KOPT-K1 (cell line): Measurements from ENCODE around the gene GULP1.
"Not testable (repeated sequence)": the region's sequence is repeated elsewhere in the genome, so short reads cannot be mapped to it uniquely, and the experiment has no call there.

Experiments used
- H3K27ac ChIP-seq: fragments of 200-600 bp; sonication (generic); 2 replicates; pipeline ENCODE4 v1.5.1; 2016; ENCODE audit warnings: antibody characterized with exemption, mild to moderate bottlenecking, low read depth, low read length; ENCODE audit not compliant: poor library complexity, severe bottlenecking
- H3K36me3 ChIP-seq: fragments of 200-600 bp; sonication (generic); 2 replicates; pipeline ENCODE4 v1.5.1; 2017; ENCODE audit warnings: antibody characterized with exemption, mild to moderate bottlenecking, low read length, moderate library complexity; ENCODE audit not compliant: insufficient read depth
- H3K9me3 ChIP-seq: fragments of 200-600 bp; sonication (generic); 2 replicates; pipeline ENCODE4 v1.5.1; 2017; ENCODE audit warnings: antibody characterized with exemption, low read length, mild to moderate bottlenecking; ENCODE audit not compliant: insufficient read depth, poor library complexity, severe bottlenecking

The GULP1 gene

DNA sequence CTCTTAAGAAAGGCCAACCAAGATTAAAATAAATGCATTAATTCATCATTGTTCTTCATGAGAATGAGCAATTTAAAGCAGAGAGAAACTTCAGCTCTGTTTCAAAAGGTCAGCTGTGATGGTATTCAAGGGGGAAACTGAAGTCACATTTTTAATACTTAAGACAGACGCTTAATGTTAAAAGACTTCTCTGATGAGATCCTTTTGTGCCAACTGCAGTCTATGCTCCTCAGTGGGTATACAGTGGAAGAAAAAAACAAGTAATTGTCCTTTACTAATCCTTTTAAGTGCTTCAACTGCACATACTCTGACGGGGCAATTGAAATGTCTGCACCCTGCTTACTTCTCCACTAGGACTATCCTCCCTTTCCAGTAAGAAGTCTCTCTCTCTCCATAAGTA, 309.7 kb downstream of the GULP1 start:
- H3K27ac ChIP-seq, result no peak overlapping the region
- H3K9me3 ChIP-seq, result no peaks in the 10 kb centered on the region
- H3K36me3 ChIP-seq, result no peaks in the 10 kb centered on the region

DNA sequence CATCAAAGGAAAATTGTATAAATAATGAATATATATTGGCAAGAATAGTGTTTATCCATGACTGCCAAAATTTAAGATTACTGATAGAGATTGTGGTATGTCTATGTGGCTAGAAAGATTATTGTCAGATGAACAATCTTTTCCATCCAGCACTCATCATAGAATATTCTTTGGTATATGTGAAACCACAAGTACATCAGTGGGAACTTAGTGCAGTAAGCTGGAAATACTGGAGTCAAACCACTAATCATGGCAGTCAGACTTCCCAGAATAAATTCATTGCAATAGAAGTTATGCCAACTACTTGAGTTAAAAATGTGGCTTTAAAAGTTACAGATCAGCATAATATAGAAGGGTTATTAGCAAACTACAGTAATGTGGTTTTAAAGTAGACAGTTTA, 310.3 kb downstream of the GULP1 start:
- Histone ChIP-seq H3K36me3 (no peaks in the 10 kb centered on the region), H3K27ac (no peak overlapping the region), H3K9me3 (no peaks in the 10 kb centered on the region)

DNA sequence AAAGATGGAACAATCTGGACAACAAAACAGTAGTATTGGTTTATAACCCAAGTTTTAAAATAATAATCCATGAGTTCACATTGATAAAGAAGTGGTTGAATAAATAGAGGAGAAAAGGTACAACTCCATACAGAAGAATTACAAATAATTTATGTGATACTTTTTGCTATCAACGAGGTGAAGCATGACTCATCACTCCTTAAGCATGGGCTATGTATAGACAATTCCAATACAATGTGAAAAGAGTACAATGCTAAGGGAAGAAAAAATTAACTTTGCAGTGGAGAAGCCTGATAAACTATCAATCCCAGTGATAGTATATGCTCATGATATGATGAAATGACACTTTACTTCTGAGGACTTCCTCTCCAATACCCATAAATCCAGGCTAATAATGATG, 312.9 kb downstream of the GULP1 start:
- H3K27ac ChIP-seq, result no peak overlapping the region
- H3K36me3 ChIP-seq, result no peaks in the 10 kb centered on the region
- H3K9me3 ChIP-seq, result no peaks in the 10 kb centered on the region

DNA sequence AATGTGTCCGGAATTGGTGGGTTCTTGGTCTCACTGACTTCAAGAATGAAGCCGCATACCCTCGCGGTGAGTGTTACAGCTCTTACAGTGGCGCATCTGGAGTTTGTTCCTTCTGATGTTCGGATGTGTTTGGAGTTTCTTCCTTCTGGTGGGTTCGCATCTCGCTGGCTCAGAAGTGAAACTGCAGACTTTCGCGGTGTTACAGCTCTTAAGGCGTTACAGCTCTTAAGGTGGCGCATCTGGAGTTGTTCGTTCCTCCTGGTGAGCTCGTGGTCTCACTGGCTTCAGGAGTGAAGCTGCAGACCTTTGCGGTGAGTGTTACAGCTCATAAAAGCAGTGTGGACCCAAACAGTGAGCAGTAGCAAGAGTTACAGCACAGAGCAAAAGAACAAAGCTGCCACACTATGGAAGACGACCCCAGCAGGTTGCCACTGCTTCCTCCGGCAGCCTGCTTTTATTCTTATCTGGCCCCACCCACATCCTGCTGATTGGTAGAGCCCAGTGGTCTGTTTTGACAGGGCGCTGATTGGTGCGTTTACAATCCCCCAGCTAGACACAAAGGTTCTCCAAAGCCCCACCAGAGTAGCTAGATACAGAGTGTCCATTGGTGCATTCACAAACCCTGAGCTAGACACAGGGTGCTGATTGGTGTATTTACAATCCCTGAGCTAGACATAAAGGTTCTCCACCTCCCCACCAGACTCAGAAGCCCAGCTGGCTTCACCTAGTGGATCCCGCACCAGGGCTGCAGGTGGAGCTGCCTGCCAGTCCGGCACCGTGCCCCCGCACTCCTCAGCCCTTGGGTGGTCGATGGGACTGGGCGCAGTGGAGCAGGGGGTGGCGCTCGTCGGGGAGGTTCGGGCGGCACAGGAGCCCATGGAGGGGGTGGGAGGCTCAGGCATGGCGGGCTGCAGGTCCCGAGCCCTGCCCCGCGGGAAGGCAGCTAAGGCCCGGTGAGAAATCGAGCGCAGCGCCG, 314.2 kb downstream of the GULP1 start:
- H3K27ac ChIP-seq, H3K36me3 ChIP-seq, H3K9me3 ChIP-seq: not testable (repeated sequence)

DNA sequence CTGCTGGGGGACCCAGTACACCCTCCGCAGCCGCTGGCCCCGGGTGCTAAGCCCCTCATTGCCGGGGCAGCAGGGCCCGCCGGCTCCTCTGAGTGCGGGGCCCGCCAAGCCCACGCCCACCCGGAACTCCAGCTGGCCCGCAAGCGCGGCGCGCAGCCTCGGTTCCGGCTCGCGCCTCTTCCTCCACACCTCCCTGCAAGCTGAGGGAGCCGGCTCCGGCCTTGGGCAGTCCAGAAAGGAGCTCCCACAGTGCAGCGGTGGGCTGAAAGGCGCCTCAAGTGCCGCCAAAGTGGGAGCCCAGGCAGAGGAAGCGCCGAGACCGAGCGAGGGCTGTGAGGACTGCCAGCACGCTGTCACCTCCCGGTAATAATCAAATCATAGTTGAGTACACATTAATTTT, 314.9 kb downstream of the GULP1 start:
- not testable (repeated sequence) for H3K27ac ChIP-seq, H3K9me3 ChIP-seq, H3K36me3 ChIP-seq

DNA sequence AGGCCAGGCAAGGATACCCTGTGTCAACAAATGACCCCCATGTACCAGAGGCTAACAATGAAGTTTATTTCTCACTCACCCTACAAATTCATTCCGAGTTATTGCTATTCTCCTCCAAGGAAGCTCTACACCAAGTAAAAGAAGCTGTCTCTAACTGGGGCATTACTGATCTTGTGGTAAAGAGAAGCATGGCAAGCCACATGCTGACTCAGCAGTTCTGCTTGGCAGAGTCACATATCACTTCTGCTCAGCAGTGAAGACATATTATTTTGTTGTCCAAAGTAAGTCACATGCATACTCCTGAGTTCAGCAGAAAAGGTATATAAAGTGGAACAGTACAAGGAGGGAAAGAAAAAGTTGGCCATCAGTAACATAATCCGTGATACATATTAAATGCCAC, 315.8 kb downstream of the GULP1 start:
- Histone ChIP-seq H3K27ac (no peak overlapping the region), H3K36me3 (no peaks in the 10 kb centered on the region)

DNA sequence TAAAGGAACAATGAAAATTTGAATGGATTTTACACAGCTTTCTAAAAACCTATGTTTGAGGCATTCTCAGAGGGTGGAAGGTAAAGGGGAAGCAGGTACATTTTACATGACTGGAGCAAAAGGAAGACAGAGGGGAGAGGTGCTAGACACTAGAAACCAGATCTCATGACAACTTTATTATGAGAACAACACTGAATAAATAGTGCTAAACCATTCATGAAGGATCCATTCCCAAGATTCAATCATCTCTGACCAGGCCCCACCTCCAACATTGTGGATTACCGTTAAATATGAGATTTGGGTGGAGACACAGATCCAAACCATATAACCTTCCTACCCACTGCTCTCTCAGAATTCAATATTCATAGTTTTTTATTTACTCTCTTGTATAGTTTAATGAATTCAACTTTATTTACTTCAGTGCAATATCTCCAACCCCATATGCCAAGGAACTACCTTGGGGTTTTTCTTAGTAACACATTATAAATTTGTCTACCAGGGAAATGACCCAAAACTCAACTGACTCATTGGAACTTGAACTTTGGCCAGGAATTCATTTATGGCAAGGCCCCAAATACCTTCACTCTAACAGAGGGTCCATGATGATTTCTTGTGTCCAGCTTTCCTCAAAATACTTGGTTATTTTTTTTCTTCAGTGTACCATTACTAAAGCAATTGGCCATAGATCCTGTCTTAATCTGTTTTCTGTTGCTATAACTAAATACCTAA, 317.8 kb downstream of the GULP1 start:
- Histone ChIP-seq H3K36me3 (no peaks in the 10 kb centered on the region), H3K27ac (no peak overlapping the region), H3K9me3 (no peaks in the 10 kb centered on the region)

More for the DNA sequence above, 315.8 kb downstream of the GULP1 start:
- H3K9me3 ChIP-seq, result no peaks in the 10 kb centered on the region

DNA sequence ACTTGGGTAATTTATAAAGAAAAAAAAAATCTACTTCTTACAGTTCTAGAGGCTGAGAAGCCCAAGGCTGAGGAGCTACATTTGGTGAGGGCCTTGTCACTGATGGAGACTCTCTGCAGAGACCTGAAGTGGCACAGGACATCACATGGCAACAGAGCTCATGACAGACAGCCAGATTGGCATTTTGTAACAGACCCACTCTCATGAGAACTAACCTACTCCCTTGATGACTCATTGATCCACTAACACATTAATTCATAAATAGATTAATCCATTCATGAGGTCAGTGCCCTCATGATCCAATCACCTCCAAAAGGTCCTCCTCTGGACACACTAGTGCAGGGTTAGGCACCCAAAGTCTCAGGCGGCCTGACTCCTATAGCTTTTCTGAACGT, 318.4 kb downstream of the GULP1 start:
- Histone ChIP-seq H3K27ac (no peak overlapping the region), H3K36me3 (no peaks in the 10 kb centered on the region)

DNA sequence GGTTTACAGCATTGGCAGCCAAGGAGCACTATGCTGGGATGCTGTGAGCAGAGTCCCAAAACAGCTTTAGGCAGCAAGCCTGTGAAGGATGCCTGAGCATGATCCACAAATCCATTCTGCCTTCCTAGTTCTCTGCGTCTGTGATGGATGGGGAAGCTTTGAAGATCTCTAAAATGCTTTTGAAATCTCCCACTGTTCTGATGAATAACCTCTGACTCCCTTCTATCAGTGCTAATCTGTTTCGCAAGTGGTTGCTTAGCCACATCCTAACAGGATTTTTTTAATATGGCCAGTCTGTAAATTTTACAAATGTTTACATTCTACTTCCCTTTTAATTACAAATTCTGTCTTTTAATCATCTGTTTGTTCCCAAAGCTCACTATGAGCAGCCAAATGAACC, 319.2 kb downstream of the GULP1 start:
- no peaks in the 10 kb centered on the region for H3K36me3 ChIP-seq
- H3K9me3 ChIP-seq, result no peaks in the 10 kb centered on the region
- H3K27ac ChIP-seq, result no peak overlapping the region

More for the DNA sequence above, 318.4 kb downstream of the GULP1 start:
- H3K9me3 ChIP-seq, result no peaks in the 10 kb centered on the region

DNA sequence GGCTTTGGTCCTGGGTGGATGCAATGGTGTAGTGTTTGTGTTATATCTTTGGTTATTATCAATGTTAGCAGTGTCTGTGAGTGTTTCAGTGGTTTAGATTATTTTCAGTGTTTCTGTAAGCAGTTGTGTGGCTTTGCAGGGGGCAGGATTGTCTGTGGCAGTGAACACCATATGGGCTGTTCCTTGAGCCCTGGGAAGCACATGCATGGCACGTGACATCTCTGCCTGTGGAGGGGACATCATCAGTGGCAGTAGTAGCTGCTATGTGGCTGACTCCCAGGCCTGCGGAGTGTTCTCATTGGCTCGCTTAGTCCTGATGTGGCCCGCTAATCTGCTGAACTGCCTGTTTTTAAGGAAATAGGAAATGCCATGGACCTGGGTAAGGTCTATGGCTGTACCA, 327.5 kb downstream of the GULP1 start:
- Histone ChIP-seq H3K36me3 (no peaks in the 10 kb centered on the region), H3K9me3 (no peaks in the 10 kb centered on the region), H3K27ac (no peak overlapping the region)

DNA sequence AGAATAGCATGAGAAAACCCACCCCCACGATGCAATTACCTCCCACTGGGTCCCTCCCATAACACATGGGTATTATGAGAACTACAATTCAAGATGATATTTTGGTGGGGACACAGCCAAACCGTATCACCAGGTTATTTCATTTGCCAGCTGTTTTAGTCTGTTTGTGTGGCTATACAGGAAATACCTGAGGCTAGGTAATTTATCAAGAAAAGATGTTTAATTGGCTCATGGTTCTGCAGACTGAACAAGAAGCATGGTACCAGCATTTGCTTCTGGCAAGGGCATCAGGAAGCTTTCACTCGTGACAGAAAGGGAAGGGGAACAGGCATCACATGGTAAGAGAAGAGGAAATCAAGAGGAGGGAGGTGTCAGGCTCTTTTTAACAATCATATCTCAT, 329.2 kb downstream of the GULP1 start:
- Histone ChIP-seq H3K27ac (no peak overlapping the region), H3K9me3 (no peaks in the 10 kb centered on the region), H3K36me3 (no peaks in the 10 kb centered on the region)

DNA sequence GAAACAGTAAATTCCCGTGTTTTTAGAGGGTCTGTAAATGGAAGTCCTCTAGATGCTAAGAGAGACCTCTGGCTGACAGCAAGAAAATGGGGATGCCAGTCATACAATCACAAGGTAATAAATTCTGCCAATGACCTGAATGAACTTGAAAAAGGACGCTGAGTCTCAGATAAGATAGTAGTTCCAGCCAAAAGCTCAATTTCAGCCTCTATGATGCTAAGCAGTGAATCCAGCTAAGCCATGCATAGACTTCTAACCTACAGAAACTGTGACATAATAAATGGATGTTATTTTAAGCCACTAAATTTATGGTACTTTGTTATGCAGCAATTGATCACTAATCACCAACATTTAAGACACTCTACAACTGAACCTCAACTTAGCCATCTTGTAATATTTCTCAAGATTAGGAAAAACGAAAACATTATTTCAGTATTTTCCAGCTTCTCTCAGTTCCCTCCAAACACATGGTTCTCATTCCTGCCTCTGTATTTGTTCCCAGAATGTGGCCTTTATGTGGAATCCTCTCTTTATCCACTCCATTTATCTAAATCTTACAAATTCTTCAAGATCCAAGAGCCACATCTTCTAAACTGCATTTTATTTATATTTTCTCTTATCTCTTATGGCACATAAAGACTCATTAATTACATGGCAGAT, 331.1 kb downstream of the GULP1 start:
- H3K36me3 ChIP-seq, result no peaks in the 10 kb centered on the region
- no peak overlapping the region for H3K27ac ChIP-seq
- H3K9me3 ChIP-seq, result no peaks in the 10 kb centered on the region

DNA sequence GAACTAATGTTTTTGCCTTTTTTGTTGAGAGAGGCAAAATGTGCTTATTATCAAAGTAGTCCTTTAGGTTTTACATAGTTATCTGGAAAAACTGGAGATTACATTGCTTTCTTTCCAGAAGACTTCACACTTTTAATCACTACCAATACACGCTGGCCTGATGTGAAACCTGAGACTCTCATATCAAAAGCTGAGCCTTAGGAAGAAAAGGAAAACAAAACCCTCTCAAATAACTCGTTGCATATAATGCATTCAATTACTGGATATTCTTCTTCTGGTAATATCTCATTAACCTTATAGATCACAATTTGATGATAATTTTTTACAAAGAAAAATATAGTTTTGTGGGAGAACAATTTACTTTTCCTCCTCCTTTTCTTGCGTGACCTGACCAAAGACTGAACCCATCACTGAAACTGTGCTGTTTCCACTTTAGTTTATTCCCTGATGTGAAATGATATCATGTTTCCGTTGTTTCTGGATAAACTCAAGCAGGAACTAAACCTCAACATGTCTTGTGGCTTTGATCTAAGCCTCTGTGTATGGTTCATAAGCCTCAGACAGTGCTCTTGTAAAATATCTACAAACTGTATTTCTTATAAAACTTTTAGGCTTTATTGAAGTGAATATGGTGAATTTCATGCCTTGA, 332.4 kb downstream of the GULP1 start:
- no peak overlapping the region for H3K27ac ChIP-seq
- no peaks in the 10 kb centered on the region for H3K36me3 ChIP-seq
- no peaks in the 10 kb centered on the region for H3K9me3 ChIP-seq

DNA sequence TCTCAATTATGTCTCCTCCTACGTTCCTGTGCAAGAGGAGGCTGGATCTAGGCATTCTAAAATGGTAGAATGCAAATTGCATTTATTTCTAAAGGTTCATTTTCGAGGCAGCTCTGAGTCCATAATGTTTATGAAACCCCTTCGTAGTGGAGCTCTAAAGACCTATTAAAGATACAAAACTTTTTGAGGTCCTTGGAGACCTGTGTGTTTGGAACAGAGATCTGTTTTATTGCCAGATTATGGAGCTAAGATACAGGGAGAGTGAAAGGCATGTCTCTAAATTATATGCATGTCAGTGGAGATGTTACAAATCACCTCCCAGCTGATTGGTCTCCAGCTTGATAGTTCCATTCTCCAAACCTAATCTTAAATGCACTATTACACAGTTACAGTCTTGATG, 335.8 kb downstream of the GULP1 start:
- no peaks in the 10 kb centered on the region for H3K36me3 ChIP-seq
- no peaks in the 10 kb centered on the region for H3K9me3 ChIP-seq
- no peak overlapping the region for H3K27ac ChIP-seq
